Testis (tissue), 3 donors: ENCODE measurements around the gene MRPL37. TPM values are rescaled to one million over a fixed set of nuclear protein-coding genes. Genes with fewer than 3 reads are reported as not detected.
"Not testable (repeated sequence)": the region's sequence is repeated elsewhere in the genome, so short reads cannot be mapped to it uniquely, and the experiment has no call there.

Source experiments
- DNase-seq: peaks from one replicate; pipeline ENCODE4 v3.0.0-alpha.2; 2019
- H3K27ac ChIP-seq, 2 donors: fragments of 200-600 bp; sonication (generic); one replicate each; pipeline ENCODE4 v1.5.1; 2019
- H3K27me3 ChIP-seq: fragments of 200-600 bp; sonication (generic); one replicate; pipeline ENCODE4 v1.5.1; 2019
- H3K36me3 ChIP-seq: fragments of 200-600 bp; sonication (generic); one replicate; pipeline ENCODE4 v1.5.1; 2017; ENCODE audit warnings: low read depth; ENCODE audit errors: missing control alignments
- H3K4me1 ChIP-seq: fragments of 200-600 bp; sonication (generic); one replicate; pipeline ENCODE4 v1.5.1; 2019
- H3K4me3 ChIP-seq, 2 donors: fragments of 200-600 bp; sonication (generic); one replicate each; pipeline ENCODE4 v1.5.1; 2017 to 2019
- H3K9me3 ChIP-seq: fragments of 200-600 bp; sonication (generic); one replicate; pipeline ENCODE4 v1.5.1; 2017
- CTCF ChIP-seq, 3 experiments: fragments of 450-650 bp in 2 of 3; fragments of 200-600 bp in 1 of 3; sonication (generic) in 1 of 3; IDR thresholded peaks; one replicate each; pipeline ENCODE4 v1.5.1; 2016 to 2019; ENCODE audit warnings: antibody characterized with exemption in 3 of 3, mild to moderate bottlenecking in 2 of 3, moderate library complexity in 1 of 3
- POLR2A ChIP-seq: fragments of 450-650 bp; IDR thresholded peaks from one replicate; pipeline ENCODE4 v1.6.1; 2017; ENCODE audit warnings: antibody characterized with exemption, mild to moderate bottlenecking, moderate library complexity
- WGBS, 2 donors: methylation state at CpG; one replicate each; pipeline ENCODE4 v1.1.5; 2018; 5-methylcytosine and 5-hydroxymethylcytosine counted together
- intact Hi-C: fragments of 100-400 bp; cut with DNase I; formaldehyde crosslinking; loops from one replicate; pipeline ENCODE4 v1.15.1; 2023; ENCODE audit warnings: low total_unique reads
- polyA plus RNA-seq: library from polyadenylated mRNA; stranded (reverse); fragments of 350-450 nt; fragmentation: Illumina TruSeq; extraction: RNeasy Lipid Tissue Mini Kit (QIAGEN cat#74804); gene quantifications from one replicate; pipeline ENCODE4 v1.2.3, GENCODE V29; 2014; ENCODE audit warnings: low read depth, low replicate concordance; ENCODE audit not compliant: insufficient read depth
- total RNA-seq, 2 donors: library from RNA; depleted of rRNA; stranded (reverse); fragments of >200 nt; gene quantifications; one replicate each; pipeline ENCODE4 v1.2.3, GENCODE V29; 2016

MRPL37 gene
- total and polyA plus RNA-seq, 3 donors from 2014 or later = 74.2 to 91.4 (median 89.1) TPM

- H3K36me3 ChIP-seq = no peaks in the 10 kb centered on the region
- 83 to 86% methylated on average over 15 of the region's 15 CpGs for WGBS, 2 donors
- intact Hi-C loops = no loop called here
- H3K27ac ChIP-seq = no peak overlapping the region
- no peaks in the 10 kb centered on the region for H3K9me3 ChIP-seq
- peaks cover 36% of the 10 kb centered on the region for H3K4me1 ChIP-seq
- TF ChIP-seq POLR2A (no peak), CTCF (IDR thresholded peaks at IDR 0.05) (no peak)
- no peak overlapping the region for H3K4me3 ChIP-seq
- DNase-seq = no peak
- no peaks in the 10 kb centered on the region for H3K27me3 ChIP-seq
Observed at GRCh38 chr1:54230507-54231339, 30.8 kb downstream of the MRPL37 start.

GRCh38 chr1:54233196-54233595, 33.2 kb downstream of the MRPL37 start:
- DNase-seq, H3K36me3 ChIP-seq, intact Hi-C loops, H3K27me3 ChIP-seq, H3K9me3 ChIP-seq, H3K27ac ChIP-seq, H3K4me3 ChIP-seq: not testable (repeated sequence)
- 96% methylated on average over 22 of the region's 33 CpGs; no CpG with 5 or more reads in 1 of the 2 donors for WGBS, 2 donors
- H3K4me1 ChIP-seq = peaks cover 16% of the 10 kb centered on the region

DNA sequence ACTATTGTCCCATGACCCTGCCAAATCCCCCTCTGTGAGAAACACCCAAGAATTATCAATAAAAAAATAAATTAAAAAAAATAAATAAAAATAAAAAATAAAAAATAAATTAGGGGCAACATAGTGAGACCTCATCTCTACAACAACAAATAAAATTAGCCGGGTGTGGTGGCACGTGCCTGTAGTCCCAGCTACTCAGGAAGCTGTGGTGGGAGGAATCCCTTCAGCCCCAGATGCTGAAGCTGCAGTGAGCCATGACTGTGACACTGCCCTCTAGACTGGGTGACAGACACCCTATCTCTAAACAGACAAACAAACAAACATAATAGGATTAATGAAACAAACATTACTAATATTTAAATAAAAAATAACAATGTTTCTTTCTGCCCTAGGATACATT, 34.3 kb downstream of the MRPL37 start:
- no peak overlapping the region for H3K27ac ChIP-seq
- no peaks in the 10 kb centered on the region for H3K36me3 ChIP-seq
- intact Hi-C loops = no loop called here
- no peak for DNase-seq
- H3K4me3 ChIP-seq = no peak overlapping the region
- peaks cover 6% of the 10 kb centered on the region for H3K4me1 ChIP-seq
- TF ChIP-seq CTCF (IDR thresholded peaks at IDR 0.05) (no peak), POLR2A (no peak)
- H3K27me3 ChIP-seq = no peaks in the 10 kb centered on the region
- H3K9me3 ChIP-seq = no peaks in the 10 kb centered on the region
- 46 to 58% methylated on average over 2 of the region's 2 CpGs for WGBS, 2 donors

DNA sequence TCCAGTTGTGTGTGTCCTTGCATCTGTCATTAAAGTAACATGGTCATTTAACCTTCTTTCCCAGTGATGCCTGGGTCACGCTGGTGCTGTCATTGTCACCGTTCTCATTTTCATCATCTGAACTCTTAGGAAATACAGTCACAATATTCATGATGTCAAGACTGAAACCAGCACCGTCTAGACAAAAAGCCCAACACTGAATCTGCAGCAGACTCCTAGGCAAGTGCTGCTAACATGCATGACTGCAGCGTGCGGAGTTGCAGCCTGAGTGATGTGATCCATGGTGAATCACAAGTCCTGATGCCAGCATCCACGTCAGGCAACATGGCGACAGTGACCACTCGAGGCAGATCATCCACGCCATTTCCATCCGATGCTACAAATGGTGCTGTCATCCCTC, 37.6 kb downstream of the MRPL37 start:
- Histone ChIP-seq H3K4me1 (peaks cover 5% of the 10 kb centered on the region), H3K36me3 (no peaks in the 10 kb centered on the region), H3K9me3 (no peaks in the 10 kb centered on the region), H3K4me3 (no peak overlapping the region), H3K27ac (no peak overlapping the region), H3K27me3 (no peaks in the 10 kb centered on the region)
- no peak for DNase-seq
- intact Hi-C loops = no loop called here
- no peak for TF ChIP-seq POLR2A
- TF ChIP-seq CTCF (IDR thresholded peaks at IDR 0.05) = no peak
- WGBS, 2 donors = 92 to 94% methylated on average over 10 of the region's 10 CpGs

DNA sequence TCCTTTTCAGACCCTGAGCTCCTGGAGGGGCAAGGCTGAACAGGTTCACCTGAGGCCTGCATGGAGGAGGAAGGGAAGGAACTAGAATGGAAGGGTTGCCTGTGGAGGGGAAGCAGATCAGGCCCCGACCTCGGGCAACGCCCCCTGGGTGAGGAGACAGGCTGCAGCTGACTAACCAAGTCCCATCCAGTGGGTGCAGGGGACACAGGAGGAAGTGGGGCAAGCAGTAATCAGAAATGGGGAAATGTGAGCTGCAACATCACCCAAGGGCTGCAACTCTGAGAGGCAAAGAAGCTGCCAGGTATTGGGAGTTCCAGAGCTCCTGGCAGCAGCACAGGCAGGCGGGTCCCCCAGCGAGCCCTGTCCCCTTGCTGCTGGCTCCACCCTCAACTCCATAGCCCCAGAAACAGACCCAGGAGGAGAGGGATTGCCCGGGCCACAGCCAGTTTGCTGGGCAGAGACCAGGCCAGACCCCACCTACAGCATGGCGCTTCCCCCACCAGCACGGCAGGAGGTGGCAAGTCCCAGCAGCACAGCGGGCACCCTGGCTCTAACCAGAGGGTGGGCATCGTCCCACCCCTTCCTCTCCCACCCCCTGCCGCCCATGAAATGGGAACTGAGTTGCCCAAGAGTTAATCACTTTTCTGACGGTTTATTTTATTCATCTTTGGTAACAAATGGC, 38.5 kb downstream of the MRPL37 start:
- 83 to 87% methylated on average over 5 to 12 of the region's 12 CpGs for WGBS, 2 donors
- peaks cover 5% of the 10 kb centered on the region for H3K4me1 ChIP-seq
- no peak overlapping the region for H3K4me3 ChIP-seq
- TF ChIP-seq CTCF (IDR thresholded peaks at IDR 0.05) = no peak
- TF ChIP-seq POLR2A = no peak
- no peak for DNase-seq
- H3K36me3 ChIP-seq = no peaks in the 10 kb centered on the region
- H3K9me3 ChIP-seq = no peaks in the 10 kb centered on the region
- no peaks in the 10 kb centered on the region for H3K27me3 ChIP-seq
- intact Hi-C loops = no loop called here
- H3K27ac ChIP-seq = no peak overlapping the region
